ENCODE measurements around the gene C2orf42. TPM values are rescaled to one million over a fixed set of nuclear protein-coding genes. Genes with fewer than 3 reads are reported as not detected.
A peak's percentile ranks its signal among the peaks of the same experiment; 100 is the strongest.

The C2orf42 gene
- total and polyA plus RNA-seq, 10 of the 15 experiments (the other 5 are each of a cell fraction or from before 2014, with no cell fraction given): 5.5 to 19.8 (median 11.5) TPM

- no peaks in the 10 kb centered on the region for H3K36me3 ChIP-seq (ENCODE audit: control insufficient read depth in 2 of 2, insufficient read depth in 2 of 2, low read length in 1 of 2)
- no peak for DNase-seq (ENCODE audit: low read depth, low spot score)
- H3K4me3 ChIP-seq: peak overlapping the region; percentile 67
- peaks cover 3% of the 10 kb centered on the region; the same call in 1 of the 2 replicates for H3K79me2 ChIP-seq (ENCODE audit: control insufficient read depth, insufficient read depth, low read length)
- WGBS (ENCODE audit: insufficient coverage, insufficient replicate concordance, low lambda C conversion rate, missing lambda C conversion rate): 23% methylated on average over 13 of the region's 13 CpGs
- POLR2A ChIA-PET: interaction anchor here (0.6 to 13.9 kb wide), 11 partner anchors 10 to 481 kb away, joined by 3 to 280 read pairs (median 4); partner anchors contain the start of genes MXD1 and PCBP1
- RAD21 ChIA-PET (ENCODE audit: unreplicated experiment): interaction anchor here (0.6 to 14.2 kb wide), 17 partner anchors 9 to 211 kb away, joined by 3 to 234 read pairs (median 4); partner anchors contain the start of gene PCBP1
- peak overlapping the region; percentile 95 for H3K27ac ChIP-seq (ENCODE audit: control insufficient read depth, insufficient read depth)
- intact Hi-C loops (cut with micrococcal nuclease; ENCODE audit: unreplicated experiment) (loop anchor here (2.0 kb wide), 1 partner anchor 21 kb away; no protein-coding TSS in a partner anchor), in situ Hi-C loops (cut with MboI) (no loop called here)
- no peaks in the 10 kb centered on the region for H4K20me1 ChIP-seq (ENCODE audit: control insufficient read depth, insufficient read depth)
- SMC1A ChIA-PET (ENCODE audit: uncharacterized antibody, unreplicated experiment): interaction anchor here (0.6 to 14.6 kb wide), 10 partner anchors 9 to 625 kb away, joined by 3 to 311 read pairs (median 19); partner anchors contain the start of gene MXD1
- peak overlapping the region; percentile 85 for H3K9ac ChIP-seq (ENCODE audit: control insufficient read depth, insufficient read depth, low read length)
- no peaks in the 10 kb centered on the region for H3K27me3 ChIP-seq (replicated peaks in 1 of 2; ENCODE audit: control insufficient read depth in 2 of 2, insufficient read depth in 2 of 2, low read length in 1 of 2)
- H3K9me3 ChIP-seq (replicated peaks; ENCODE audit: control insufficient read depth, insufficient read depth, low read length): no peaks in the 10 kb centered on the region
- CTCF ChIA-PET: interaction anchor here (0.9 to 3.0 kb wide), 11 partner anchors 9 to 57 kb away, joined by 3 to 22 read pairs (median 4); no protein-coding TSS in a partner anchor
- BruUV-seq (replicated peaks): no TSS peak
- H3K4me2 ChIP-seq (ENCODE audit: control insufficient read depth, insufficient read depth): peak overlapping the region; percentile 48
- FAIRE-seq: no peak
- H3K4me1 ChIP-seq (ENCODE audit: control insufficient read depth, insufficient read depth, low read length): peaks cover 57% of the 10 kb centered on the region
- peak overlapping the region; percentile 3 for H2AFZ ChIP-seq (ENCODE audit: control insufficient read depth, low read depth, low read length)
- no peak for ATAC-seq
- TF ChIP-seq EED (IDR thresholded peaks at IDR 0.05; ENCODE audit: low read depth) (no peak), CBX5 (IDR thresholded peaks at IDR 0.05; ENCODE audit: low read depth) (no peak), BMI1 (IDR thresholded peaks at IDR 0.05; ENCODE audit: borderline replicate concordance) (0 out of 2 replicates have a peak, but pooled peaks have one; percentile 25), PAX5 (IDR thresholded peaks at IDR 0.05; ENCODE audit: borderline replicate concordance, low read depth, low read length) (no peak), YY1 (IDR thresholded peaks at IDR 0.05; ENCODE audit: low read depth, low read length) (0 out of 2 replicates have a peak, but pooled peaks have one; percentile 4), PRDM15 (CRISPR knock-in tag; IDR thresholded peaks at IDR 0.05) (no peak), CHD2 (IDR thresholded peaks at IDR 0.05; ENCODE audit: borderline replicate concordance, low read depth, low read length) (no peak), SMARCA5 (IDR thresholded peaks at IDR 0.05) (peak; percentile 10; the same call in 1 of the 2 replicates), SKIL (IDR thresholded peaks at IDR 0.05; ENCODE audit: low read depth, poor library complexity, severe bottlenecking) (peak; percentile 19), POLR2AphosphoS2 (IDR thresholded peaks at IDR 0.05; ENCODE audit: low read depth, low read length) (no peak), ZNF687 (IDR thresholded peaks at IDR 0.05) (no peak)
- TF ChIP-seq, protein P1, sequence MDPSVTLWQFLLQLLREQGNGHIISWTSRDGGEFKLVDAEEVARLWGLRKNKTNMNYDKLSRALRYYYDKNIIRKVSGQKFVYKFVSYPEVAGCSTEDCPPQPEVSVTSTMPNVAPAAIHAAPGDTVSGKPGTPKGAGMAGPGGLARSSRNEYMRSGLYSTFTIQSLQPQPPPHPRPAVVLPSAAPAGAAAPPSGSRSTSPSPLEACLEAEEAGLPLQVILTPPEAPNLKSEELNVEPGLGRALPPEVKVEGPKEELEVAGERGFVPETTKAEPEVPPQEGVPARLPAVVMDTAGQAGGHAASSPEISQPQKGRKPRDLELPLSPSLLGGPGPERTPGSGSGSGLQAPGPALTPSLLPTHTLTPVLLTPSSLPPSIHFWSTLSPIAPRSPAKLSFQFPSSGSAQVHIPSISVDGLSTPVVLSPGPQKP (IDR thresholded peaks at IDR 0.05; ENCODE audit: low read depth, low read length): no peak
Measured at GRCh38 chr2:70125498-70125898, 65.3 kb downstream of the C2orf42 start.
